ENCODE results near the gene STXBP2.

STXBP2 gene

DNA sequence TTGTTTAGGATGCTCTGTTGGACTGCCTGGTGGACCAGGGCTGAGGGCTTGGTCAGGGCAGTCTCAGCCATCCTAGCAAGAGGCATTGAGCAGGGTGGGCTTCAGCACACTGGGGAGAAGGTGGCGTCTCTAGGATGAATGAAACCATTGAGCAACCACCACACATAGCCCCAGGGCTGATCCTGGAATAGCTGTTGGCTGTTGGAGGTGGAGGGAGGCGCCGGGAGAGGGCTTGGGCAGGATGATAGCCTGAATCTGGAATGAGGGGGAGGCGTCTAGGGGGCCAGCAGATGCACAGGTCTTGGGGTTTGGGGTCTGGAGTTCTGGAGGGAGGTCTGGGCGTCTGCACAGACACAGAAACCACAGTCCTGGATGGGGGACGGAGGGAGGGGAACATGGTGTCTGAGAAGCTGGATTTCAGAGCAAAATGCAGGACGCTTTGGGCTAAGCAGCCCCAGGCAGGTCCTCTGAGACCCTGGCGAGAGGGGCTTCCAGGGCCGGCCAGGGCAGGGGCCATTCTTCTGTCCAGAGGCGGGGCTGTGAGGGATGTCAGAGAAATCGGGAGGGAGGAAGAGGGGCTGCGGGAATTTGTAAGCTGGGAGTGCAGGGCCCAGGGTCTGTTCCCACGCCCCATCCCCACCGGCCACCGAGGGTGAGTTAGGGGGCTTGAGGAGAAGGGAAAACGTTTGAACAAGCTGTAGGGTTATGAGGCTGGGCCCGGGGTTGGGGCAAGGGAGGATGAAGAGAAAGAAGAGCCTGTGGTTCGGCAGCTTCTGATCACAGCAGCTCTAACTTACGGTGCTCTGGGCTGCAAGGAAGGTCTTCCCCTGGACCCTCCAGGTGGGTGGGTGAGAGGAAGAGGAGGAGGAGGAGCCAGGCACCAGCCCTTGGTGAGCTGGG lies 48.9 kb downstream of the STXBP2 start:
- no peak overlapping the region for H3K27ac ChIP-seq (ENCODE audit: low read length)

GRCh38 chr19:7687177-7687576 lies 50.3 kb downstream of the STXBP2 start:
- Histone ChIP-seq H3K4me2 (ENCODE audit: low read depth, low read length) (no peak overlapping the region), H3K27ac (ENCODE audit: low read length) (no peak overlapping the region), H2AFZ (ENCODE audit: low read length) (no peak overlapping the region), H3K36me3 (replicated peaks; ENCODE audit: insufficient read depth, low read length) (no peaks in the 10 kb centered on the region), H3K4me3 (ENCODE audit: low read length) (no peak overlapping the region), H3K27me3 (replicated peaks; ENCODE audit: insufficient read depth, low read length) (peaks cover 48% of the 10 kb centered on the region), H3K9me3 (replicated peaks; ENCODE audit: insufficient read depth, low read length) (no peaks in the 10 kb centered on the region), H3F3A (ENCODE audit: insufficient read depth, low read length) (no peaks in the 10 kb centered on the region), H3K9me2 (replicated peaks; ENCODE audit: insufficient read depth, low read length) (no peaks in the 10 kb centered on the region), H3K79me2 (ENCODE audit: low read length) (no peaks in the 10 kb centered on the region), H3K4me1 (ENCODE audit: low read length) (no peaks in the 10 kb centered on the region), H4K20me1 (ENCODE audit: insufficient read depth, low read length) (no peaks in the 10 kb centered on the region), H3K9ac (ENCODE audit: low read length) (no peak overlapping the region)
- TF ChIP-seq EZH2phosphoT487 (IDR thresholded peaks at IDR 0.05; ENCODE audit: low read length), result no peak
- no peak for TF ChIP-seq EZH2 (optimal IDR thresholded peaks at IDR 0.05; ENCODE audit: low read depth, low read length)
- TF ChIP-seq, protein P1, sequence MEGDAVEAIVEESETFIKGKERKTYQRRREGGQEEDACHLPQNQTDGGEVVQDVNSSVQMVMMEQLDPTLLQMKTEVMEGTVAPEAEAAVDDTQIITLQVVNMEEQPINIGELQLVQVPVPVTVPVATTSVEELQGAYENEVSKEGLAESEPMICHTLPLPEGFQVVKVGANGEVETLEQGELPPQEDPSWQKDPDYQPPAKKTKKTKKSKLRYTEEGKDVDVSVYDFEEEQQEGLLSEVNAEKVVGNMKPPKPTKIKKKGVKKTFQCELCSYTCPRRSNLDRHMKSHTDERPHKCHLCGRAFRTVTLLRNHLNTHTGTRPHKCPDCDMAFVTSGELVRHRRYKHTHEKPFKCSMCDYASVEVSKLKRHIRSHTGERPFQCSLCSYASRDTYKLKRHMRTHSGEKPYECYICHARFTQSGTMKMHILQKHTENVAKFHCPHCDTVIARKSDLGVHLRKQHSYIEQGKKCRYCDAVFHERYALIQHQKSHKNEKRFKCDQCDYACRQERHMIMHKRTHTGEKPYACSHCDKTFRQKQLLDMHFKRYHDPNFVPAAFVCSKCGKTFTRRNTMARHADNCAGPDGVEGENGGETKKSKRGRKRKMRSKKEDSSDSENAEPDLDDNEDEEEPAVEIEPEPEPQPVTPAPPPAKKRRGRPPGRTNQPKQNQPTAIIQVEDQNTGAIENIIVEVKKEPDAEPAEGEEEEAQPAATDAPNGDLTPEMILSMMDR (IDR thresholded peaks at IDR 0.05; ENCODE audit: low read length), result no peak
- no peak for DNase-seq

More for the DNA sequence above, 48.9 kb downstream of the STXBP2 start:
- no peak overlapping the region for H3K4me3 ChIP-seq (ENCODE audit: low read length)
- no peak overlapping the region for H3K9ac ChIP-seq (ENCODE audit: low read length)
- DNase-seq, result no peak
- H3K79me2 ChIP-seq (ENCODE audit: low read length), result peaks cover 12% of the 10 kb centered on the region
- no peaks in the 10 kb centered on the region for H3K9me3 ChIP-seq (replicated peaks; ENCODE audit: insufficient read depth, low read length)
- peaks cover 36% of the 10 kb centered on the region; the same call in 1 of the 2 replicates for H3K27me3 ChIP-seq (replicated peaks; ENCODE audit: insufficient read depth, low read length)
- no peaks in the 10 kb centered on the region for H3K4me1 ChIP-seq (ENCODE audit: low read length)
- H2AFZ ChIP-seq (ENCODE audit: low read length), result no peak overlapping the region
- no peak overlapping the region for H3K4me2 ChIP-seq (ENCODE audit: low read depth, low read length)
- no peaks in the 10 kb centered on the region for H4K20me1 ChIP-seq (ENCODE audit: insufficient read depth, low read length)
- no peaks in the 10 kb centered on the region for H3K36me3 ChIP-seq (replicated peaks; ENCODE audit: insufficient read depth, low read length)
- TF ChIP-seq, protein P1 (IDR thresholded peaks at IDR 0.05; ENCODE audit: low read length), result no peak
- TF ChIP-seq EZH2phosphoT487 (IDR thresholded peaks at IDR 0.05; ENCODE audit: low read length) (no peak), EZH2 (optimal IDR thresholded peaks at IDR 0.05; ENCODE audit: low read depth, low read length) (no peak)
- no peaks in the 10 kb centered on the region for H3F3A ChIP-seq (ENCODE audit: insufficient read depth, low read length)
- no peaks in the 10 kb centered on the region for H3K9me2 ChIP-seq (replicated peaks; ENCODE audit: insufficient read depth, low read length)

- no peak overlapping the region for H3K4me3 ChIP-seq (ENCODE audit: low read length)
- no peaks in the 10 kb centered on the region for H3K79me2 ChIP-seq (ENCODE audit: low read length)
- H3K9me2 ChIP-seq (replicated peaks; ENCODE audit: insufficient read depth, low read length), result no peaks in the 10 kb centered on the region
- H3K27ac ChIP-seq (ENCODE audit: low read length), result no peak overlapping the region
- H3K9me3 ChIP-seq (replicated peaks; ENCODE audit: insufficient read depth, low read length), result no peaks in the 10 kb centered on the region
- H3K27me3 ChIP-seq (replicated peaks; ENCODE audit: insufficient read depth, low read length), result peaks cover 64% of the 10 kb centered on the region
- no peak for DNase-seq
- H3K4me2 ChIP-seq (ENCODE audit: low read depth, low read length), result no peak overlapping the region
- H4K20me1 ChIP-seq (ENCODE audit: insufficient read depth, low read length), result no peaks in the 10 kb centered on the region
- no peaks in the 10 kb centered on the region for H3K36me3 ChIP-seq (replicated peaks; ENCODE audit: insufficient read depth, low read length)
- H3F3A ChIP-seq (ENCODE audit: insufficient read depth, low read length), result no peaks in the 10 kb centered on the region
- no peaks in the 10 kb centered on the region for H3K4me1 ChIP-seq (ENCODE audit: low read length)
- no peak overlapping the region for H3K9ac ChIP-seq (ENCODE audit: low read length)
- TF ChIP-seq, protein P1 (IDR thresholded peaks at IDR 0.05; ENCODE audit: low read length), result no peak
- TF ChIP-seq EZH2 (optimal IDR thresholded peaks at IDR 0.05; ENCODE audit: low read depth, low read length) (no peak), EZH2phosphoT487 (IDR thresholded peaks at IDR 0.05; ENCODE audit: low read length) (no peak)
- H2AFZ ChIP-seq (ENCODE audit: low read length), result no peak overlapping the region
Observed at GRCh38 chr19:7689165-7689564, 52.3 kb downstream of the STXBP2 start.

All from MM.1S (cell line).